Lung (tissue), 12 donors: Measurements from ENCODE around the gene ARID3C. TPM values are rescaled to one million over a fixed set of nuclear protein-coding genes. Genes with fewer than 3 reads are reported as not detected.

ENCODE experiments used
- ATAC-seq: fragments of 200-7000 bp; cut with Tn5 transposase; one replicate; pipeline ENCODE4 v1.9.1; 2020; ENCODE audit warnings: moderate number of reproducible peaks; ENCODE audit not compliant: insufficient read depth, low FRiP score
- DNase-seq, 3 donors: peaks; one replicate each; pipeline ENCODE4 v3.0.0-alpha.2; 2013 to 2017
- H3K27ac ChIP-seq, 2 donors: one replicate each; pipeline ENCODE4 v1.5.1; 2013; ENCODE audit warnings: mild to moderate bottlenecking in 2 of 2, moderate library complexity in 2 of 2, control low read depth in 1 of 2, inconsistent platforms in 1 of 2, low read depth in 1 of 2, low read length in 1 of 2
- H3K27me3 ChIP-seq, 3 donors: one replicate each; pipeline ENCODE4 v1.5.1; 2013; ENCODE audit warnings: low read length in 2 of 3; ENCODE audit not compliant: control insufficient read depth in 3 of 3, insufficient read depth in 3 of 3
- H3K36me3 ChIP-seq, 4 donors: one replicate each; pipeline ENCODE4 v1.5.1; 2013; ENCODE audit warnings: low read length in 4 of 4, mild to moderate bottlenecking in 1 of 4, moderate library complexity in 1 of 4; ENCODE audit not compliant: control insufficient read depth in 4 of 4, insufficient read depth in 4 of 4
- H3K4me1 ChIP-seq, 5 donors: one replicate each; pipeline ENCODE4 v1.5.1; 2013; ENCODE audit warnings: low read length in 5 of 5, mild to moderate bottlenecking in 2 of 5, moderate library complexity in 1 of 5; ENCODE audit not compliant: control insufficient read depth in 5 of 5, insufficient read depth in 5 of 5
- H3K4me3 ChIP-seq: one replicate; pipeline ENCODE4 v1.5.1; 2013; ENCODE audit warnings: mild to moderate bottlenecking, control low read depth, moderate library complexity
- H3K9ac ChIP-seq, 2 donors: one replicate each; pipeline ENCODE4 v1.5.1; 2013; ENCODE audit warnings: low read length in 2 of 2, control low read depth in 1 of 2; ENCODE audit not compliant: insufficient read depth in 1 of 2
- H3K9me3 ChIP-seq, 4 donors: one replicate each; pipeline ENCODE4 v1.5.1; 2013; ENCODE audit warnings: low read length in 3 of 4, mild to moderate bottlenecking in 1 of 4, moderate library complexity in 1 of 4; ENCODE audit not compliant: control insufficient read depth in 4 of 4, insufficient read depth in 3 of 4
- CTCF ChIP-seq: IDR thresholded peaks from 2 replicates; pipeline ENCODE4 v1.5.1; 2012; ENCODE audit warnings: mild to moderate bottlenecking; ENCODE audit errors: control extremely low read depth, extremely low read depth
- WGBS, 2 donors: extraction: QIAGEN DNeasy Blood & Tissue Kit; methylation state at CpG; one replicate each; pipeline ENCODE4 v1.1.7; 2013; 5-methylcytosine and 5-hydroxymethylcytosine counted together
- polyA plus RNA-seq, 2 donors: library from polyadenylated mRNA; stranded (reverse); fragments of 200-250 nt; gene quantifications; one replicate each; pipeline ENCODE4 v1.2.1, GENCODE V29; 2013
- total RNA-seq, 2 donors: library from RNA; depleted of rRNA in 1 of 2; stranded (reverse); fragments of >200 nt in 1 of 2; gene quantifications; one replicate each; pipeline ENCODE4 v1.2.1, GENCODE V29; 2014 to 2021
- donor health status: control.
- donor health status: control.
- donor health status: Bipolar disorder and iron deficiency.
- donor health status: healthy.
- donor health status: DM: yes; HTN: yes; CAD: no.

Gene ARID3C
- total and polyA plus RNA-seq, 4 donors = not detected

GRCh38 chr9:34635556-34635955 is 6.7 kb upstream of the ARID3C start:
- no peak for TF ChIP-seq CTCF
- Histone ChIP-seq H3K27me3 (peaks cover 0 to 14% (median 8%) of the 10 kb centered on the region in 3 donors), H3K36me3 (peaks cover 0 to 8% (median 5%) of the 10 kb centered on the region in 4 donors), H3K9ac (no peak overlapping the region), H3K4me3 (no peak overlapping the region), H3K9me3 (no peaks in the 10 kb centered on the region), H3K27ac (no peak overlapping the region), H3K4me1 (peaks cover 0 to 19% (median 7%) of the 10 kb centered on the region in 5 donors)
- DNase-seq (no peak), ATAC-seq (no peak)
- 89 to 96% methylated on average over 14 of the region's 14 CpGs for WGBS, 2 donors

- no peak overlapping the region for H3K27ac ChIP-seq
- WGBS, 2 donors = 81 to 87% methylated on average over 3 of the region's 3 CpGs
- H3K4me1 ChIP-seq = peaks cover 0 to 19% (median 7%) of the 10 kb centered on the region in 5 donors
- H3K4me3 ChIP-seq = no peak overlapping the region
- TF ChIP-seq CTCF = no peak
- peaks cover 0 to 23% (median 17%) of the 10 kb centered on the region in 3 donors for H3K27me3 ChIP-seq
- peaks cover 0 to 8% (median 5%) of the 10 kb centered on the region in 4 donors for H3K36me3 ChIP-seq
- no peak for DNase-seq
- H3K9ac ChIP-seq = no peak overlapping the region
- no peak for ATAC-seq
- H3K9me3 ChIP-seq = no peaks in the 10 kb centered on the region
Measured at GRCh38 chr9:34634551-34635248, 5.8 kb upstream of the ARID3C start.

GRCh38 chr9:34633851-34634550 is 5.1 kb upstream of the ARID3C start:
- peaks cover 0 to 8% (median 5%) of the 10 kb centered on the region in 4 donors for H3K36me3 ChIP-seq
- H3K9ac ChIP-seq = no peak overlapping the region
- DNase-seq = peak; percentile 69 to 75 (median 74)
- H3K27me3 ChIP-seq = peaks cover 0 to 30% (median 24%) of the 10 kb centered on the region in 3 donors
- peaks cover 0 to 19% (median 7%) of the 10 kb centered on the region in 5 donors for H3K4me1 ChIP-seq
- 24 to 26% methylated on average over 3 of the region's 3 CpGs for WGBS, 2 donors
- H3K4me3 ChIP-seq = no peak overlapping the region
- TF ChIP-seq CTCF = peak; percentile 79
- H3K9me3 ChIP-seq = no peaks in the 10 kb centered on the region
- no peak for ATAC-seq
- no peak overlapping the region for H3K27ac ChIP-seq
